B cell (primary cell): Measurements from ENCODE around the gene ZKSCAN7. TPM values are rescaled to one million over a fixed set of nuclear protein-coding genes. Genes with fewer than 3 reads are reported as not detected.
"Not testable (repeated sequence)": the region's sequence is repeated elsewhere in the genome, so short reads cannot be mapped to it uniquely, and the experiment has no call there.

Experiments used
- ATAC-seq: fragments of 200-7000 bp; cut with Tn5 transposase; one replicate; pipeline ENCODE4 v1.10.0; 2021; ENCODE audit warnings: low read depth, mild to moderate bottlenecking, moderate number of reproducible peaks, moderate library complexity
- CTCF ChIA-PET: fragments of 350-600 bp; sonication (Branson Sonifier 250); formaldehyde crosslinking; loops from one replicate; lab custom pipeline; 2021; ENCODE audit warnings: antibody characterized with exemption, inconsistent platforms; lab: Charles Lee
- POLR2A ChIA-PET: fragments of 350-600 bp; sonication (Branson Sonifier 250); formaldehyde crosslinking; loops from one replicate; lab custom pipeline; 2021; ENCODE audit warnings: antibody characterized with exemption; lab: Charles Lee
- DNase-seq: peaks from one replicate; pipeline ENCODE4 v3.0.0; 2013
- H2AFZ ChIP-seq: 2 replicates; pipeline ENCODE4 v1.6.1; 2012; ENCODE audit warnings: mild to moderate bottlenecking, low read depth, low read length; ENCODE audit not compliant: insufficient read depth, poor library complexity, severe bottlenecking
- H3K27ac ChIP-seq, 2 donors: 1 replicate in 1 of 2; 2 replicates in 1 of 2; pipeline ENCODE4 v1.5.1; 2012 to 2013; ENCODE audit warnings: low read length in 2 of 2, mild to moderate bottlenecking in 2 of 2, moderate library complexity in 1 of 2
- H3K27me3 ChIP-seq, 4 experiments: fragments of 200-600 bp in 1 of 4; sonication (generic) in 1 of 4; replicated peaks in 1 of 4; 1 replicate in 2 of 4; 2 replicates in 2 of 4; pipeline versions ENCODE4 v1.6.1 to v1.7.0; 2013 to 2016; ENCODE audit warnings: low read length in 3 of 4, mild to moderate bottlenecking in 2 of 4, mixed read lengths in 1 of 4, moderate library complexity in 1 of 4; ENCODE audit not compliant: insufficient read depth in 4 of 4, control insufficient read depth in 3 of 4; ENCODE audit errors: control extremely low read depth in 1 of 4
- H3K36me3 ChIP-seq, 2 experiments: replicated peaks in 1 of 2; 1 replicate in 1 of 2; 2 replicates in 1 of 2; pipeline versions ENCODE4 v1.6.1 to v1.7.1; 2013; ENCODE audit warnings: low read length in 1 of 2; ENCODE audit not compliant: insufficient read depth in 2 of 2, control insufficient read depth in 1 of 2; ENCODE audit errors: control extremely low read depth in 1 of 2, extremely low read depth in 1 of 2
- H3K4me1 ChIP-seq, 2 donors: fragments of 200-600 bp in 1 of 2; sonication (generic) in 1 of 2; 1 replicate in 1 of 2; 2 replicates in 1 of 2; pipeline versions ENCODE4 v1.5.1 to v1.6.1; 2013 to 2017; ENCODE audit warnings: low read length in 2 of 2; ENCODE audit not compliant: control insufficient read depth in 2 of 2, insufficient read depth in 2 of 2
- H3K4me2 ChIP-seq: replicated peaks from 2 replicates; pipeline ENCODE3; 2012; ENCODE audit warnings: mild to moderate bottlenecking, low read depth, low read length; ENCODE audit not compliant: poor library complexity, severe bottlenecking
- H3K4me3 ChIP-seq, 5 experiments: fragments of 200-600 bp in 1 of 5; sonication (generic) in 1 of 5; 1 replicate in 3 of 5; 2 replicates in 2 of 5; pipeline versions ENCODE4 v1.5.1 to v1.7.0; 2011 to 2016; ENCODE audit warnings: low read length in 4 of 5, mild to moderate bottlenecking in 4 of 5, low read depth in 2 of 5, control low read depth in 1 of 5, moderate library complexity in 1 of 5; ENCODE audit not compliant: insufficient read depth in 1 of 5; ENCODE audit errors: control extremely low read depth in 1 of 5, extremely low read depth in 1 of 5
- H3K79me2 ChIP-seq: fragments of 200-600 bp; sonication (generic); one replicate; pipeline ENCODE4 v1.6.0; 2016; ENCODE audit warnings: low read length; ENCODE audit not compliant: control insufficient read depth, insufficient read depth
- H3K9ac ChIP-seq: fragments of 200-600 bp; sonication (generic); 2 replicates; pipeline ENCODE4 v1.6.1; 2017; ENCODE audit warnings: mild to moderate bottlenecking, low read length, moderate library complexity
- H3K9me3 ChIP-seq, 3 donors: one replicate each; pipeline versions ENCODE4 v1.6.1 to v1.7.1; 2013; ENCODE audit warnings: low read length in 2 of 3; ENCODE audit not compliant: control insufficient read depth in 2 of 3, insufficient read depth in 1 of 3; ENCODE audit errors: control extremely low read depth in 1 of 3
- H4K20me1 ChIP-seq: 2 replicates; pipeline ENCODE4 v1.6.0; 2012; ENCODE audit warnings: mild to moderate bottlenecking, low read length; ENCODE audit not compliant: insufficient read depth, control insufficient read depth, poor library complexity, severe bottlenecking
- H3K27ac Mint-ChIP-seq: one replicate; pipeline ENCODE4 v1.8.0; 2021; ENCODE audit warnings: mixed read lengths
- H3K27me3 Mint-ChIP-seq: one replicate; pipeline ENCODE4 v1.8.0; 2021; ENCODE audit warnings: mixed read lengths
- H3K4me1 Mint-ChIP-seq: one replicate; pipeline ENCODE4 v1.8.0; 2021; ENCODE audit warnings: mixed read lengths
- H3K4me3 Mint-ChIP-seq: one replicate; pipeline ENCODE4 v1.8.0; 2021; ENCODE audit warnings: mixed read lengths
- H3K9me3 Mint-ChIP-seq: one replicate; pipeline ENCODE4 v1.8.0; 2022; ENCODE audit warnings: mixed read lengths; ENCODE audit not compliant: insufficient read depth
- CTCF ChIP-seq: fragments of 200-600 bp; IDR thresholded peaks from one replicate; pipeline ENCODE4 v1.8.0; 2022; ENCODE audit warnings: antibody characterized with exemption, mild to moderate bottlenecking
- EZH2 ChIP-seq: IDR thresholded peaks from 2 replicates; pipeline ENCODE4 v1.6.1; 2012; ENCODE audit warnings: borderline replicate concordance, low read depth, mild to moderate bottlenecking, moderate library complexity, low read length; ENCODE audit not compliant: insufficient read depth, poor library complexity, severe bottlenecking
- WGBS: methylation state at CpG from one replicate; pipeline ENCODE4 v1.1.5; 2013; ENCODE audit warnings: missing lambda C conversion rate; ENCODE audit not compliant: insufficient coverage; 5-methylcytosine and 5-hydroxymethylcytosine counted together
- intact Hi-C: fragments of 100-400 bp; cut with micrococcal nuclease; formaldehyde crosslinking; loops from one replicate; pipeline ENCODE4 v1.10.0; 2022
- polyA plus RNA-seq: library from polyadenylated mRNA; depleted of rRNA; stranded (reverse); fragments of >200 nt; gene quantifications from 2 replicates; pipeline ENCODE4 v1.2.3, GENCODE V29; 2012
- total RNA-seq, 2 donors: library from RNA; stranded (reverse); fragments of 120-200 nt in 1 of 2; gene quantifications; 1 replicate in 1 of 2; 2 replicates in 1 of 2; pipeline versions ENCODE4 v1.2.3 to v1.2.4, GENCODE V29; 2013 to 2022

ZKSCAN7 gene
- total and polyA plus RNA-seq, 2 donors (not counting 1 experiment from before 2014, with no cell fraction given) = 3.4 to 8.5 TPM

DNA sequence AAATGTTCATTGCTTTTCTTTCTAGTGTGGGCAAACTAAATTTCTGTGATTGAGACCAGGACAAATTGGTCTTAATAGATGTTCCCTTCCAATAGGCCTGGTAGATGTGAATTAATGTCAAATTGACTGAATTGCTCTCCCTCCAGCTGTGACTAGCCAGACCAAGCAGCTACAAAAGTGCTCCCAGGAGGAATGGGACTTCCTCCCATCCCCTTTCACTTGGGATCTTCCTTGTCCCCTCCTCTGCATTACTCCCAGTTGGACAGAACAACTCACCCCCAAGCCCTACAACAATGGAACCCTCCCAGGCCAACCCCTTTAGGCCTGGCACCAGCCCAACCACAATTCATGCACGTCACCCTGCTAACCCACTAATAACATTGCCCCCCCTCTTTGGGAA is 19.6 kb upstream of the ZKSCAN7 start:
- no peak overlapping the region for H3K4me3 Mint-ChIP-seq
- Histone ChIP-seq H4K20me1 (no peaks in the 10 kb centered on the region), H3K4me3 (no peak overlapping the region), H2AFZ (no peak overlapping the region), H3K4me2 (no peak overlapping the region), H3K9me3 (peaks cover 0 to 5% (median 0%) of the 10 kb centered on the region in 3 donors), H3K36me3 (no peaks in the 10 kb centered on the region), H3K27me3 (peaks cover 0 to 27% (median 9%) of the 10 kb centered on the region in 4 experiments), H3K27ac (no peak overlapping the region), H3K9ac (no peak overlapping the region), H3K79me2 (no peaks in the 10 kb centered on the region), H3K4me1 (no peaks in the 10 kb centered on the region)
- H3K9me3 Mint-ChIP-seq = no peaks in the 10 kb centered on the region
- DNase-seq (no peak), ATAC-seq (no peak)
- WGBS = 17% methylated on average over 1 of the region's 1 CpG
- intact Hi-C loops = no loop called here
- ChIA-PET CTCF (interaction anchor here (1.7 to 3.2 kb wide), 2 partner anchors 374 to 378 kb away, joined by 4 to 19 read pairs; no protein-coding TSS in a partner anchor), POLR2A (no interaction called here)
- peaks cover 50% of the 10 kb centered on the region for H3K27me3 Mint-ChIP-seq
- no peak overlapping the region for H3K27ac Mint-ChIP-seq
- H3K4me1 Mint-ChIP-seq = no peaks in the 10 kb centered on the region
- no peak for TF ChIP-seq EZH2
- no peak for TF ChIP-seq CTCF

- H3K27me3 Mint-ChIP-seq = peaks cover 25% of the 10 kb centered on the region
- no CpG with 5 or more reads among the region's 1 CpG for WGBS
- H3K4me1 ChIP-seq, H3K9me3 ChIP-seq, H3K79me2 ChIP-seq, H3K36me3 ChIP-seq, H3K4me2 ChIP-seq, H3K4me1 Mint-ChIP-seq, H2AFZ ChIP-seq, H4K20me1 ChIP-seq, H3K27ac Mint-ChIP-seq, intact Hi-C loops, ATAC-seq, H3K9me3 Mint-ChIP-seq, H3K27me3 ChIP-seq, H3K9ac ChIP-seq, CTCF ChIA-PET, POLR2A ChIA-PET, H3K4me3 Mint-ChIP-seq, DNase-seq, H3K27ac ChIP-seq, H3K4me3 ChIP-seq: not testable (repeated sequence)
Observed at GRCh38 chr3:44544811-44545210, 10.2 kb upstream of the ZKSCAN7 start.
